IMR-90 (cell line): ENCODE data around the gene ADSS1. TPM values are rescaled to one million over a fixed set of nuclear protein-coding genes. Genes with fewer than 3 reads are reported as not detected.

Experiments used
- ATAC-seq: fragments of 200-7000 bp; cut with Tn5 transposase; 2 replicates; pipeline ENCODE4 v1.9.1; 2020; ENCODE audit warnings: low read depth, mild to moderate bottlenecking, moderate library complexity
- BruUV-seq: library from RNA; stranded (reverse); fragments of 400-500 nt; replicated peaks from 2 replicates; lab custom pipeline; 2021; lab: Mats Ljungman, UMichigan
- CTCF ChIA-PET: fragments of 300-600 bp; formaldehyde crosslinking; extraction: SDS; loops from one replicate; lab custom pipeline; 2021; ENCODE audit warnings: antibody characterized with exemption; lab: Yijun Ruan, JAX
- POLR2A ChIA-PET: fragments of 300-600 bp; sonication (Branson Sonifier 250); formaldehyde crosslinking; loops from one replicate; lab custom pipeline; 2022; ENCODE audit warnings: antibody characterized with exemption; ENCODE audit not compliant: unreplicated experiment; lab: Charles Lee
- DNase-seq: peaks from one replicate; pipeline ENCODE4 v3.0.0; 2013
- H2AFZ ChIP-seq: replicated peaks from 2 replicates; pipeline ENCODE3; 2013; ENCODE audit warnings: low read length, mild to moderate bottlenecking; ENCODE audit not compliant: poor library complexity
- H2AK5ac ChIP-seq: 2 replicates; pipeline ENCODE4 v1.6.1; 2013; ENCODE audit warnings: low read depth, low read length, inconsistent platforms
- H2AK9ac ChIP-seq: replicated peaks from 2 replicates; pipeline ENCODE3; 2013; ENCODE audit warnings: mild to moderate bottlenecking, low read depth, low read length, moderate library complexity; ENCODE audit not compliant: poor library complexity
- H2BK120ac ChIP-seq: 2 replicates; pipeline ENCODE4 v1.6.1; 2013; ENCODE audit warnings: low read depth, low read length, inconsistent platforms
- H2BK15ac ChIP-seq: 3 replicates; pipeline ENCODE4 v1.6.1; 2013; ENCODE audit warnings: low read depth, low read length, inconsistent platforms
- H2BK20ac ChIP-seq: 2 replicates; pipeline ENCODE4 v1.6.1; 2013; ENCODE audit warnings: low read depth, mild to moderate bottlenecking, inconsistent platforms, low read length, moderate library complexity
- H2BK5ac ChIP-seq: 2 replicates; pipeline ENCODE4 v1.6.1; 2013; ENCODE audit warnings: mild to moderate bottlenecking, low read depth, low read length, inconsistent platforms; ENCODE audit not compliant: poor library complexity, severe bottlenecking
- H3K14ac ChIP-seq: replicated peaks from 2 replicates; pipeline ENCODE4 v1.6.1; 2013; ENCODE audit warnings: low read depth, low read length, inconsistent platforms
- H3K18ac ChIP-seq: 2 replicates; pipeline ENCODE4 v1.6.1; 2013; ENCODE audit warnings: low read depth, low read length, control low read depth
- H3K23ac ChIP-seq: 2 replicates; pipeline ENCODE4 v1.6.1; 2013; ENCODE audit warnings: low read depth, low read length, inconsistent platforms
- H3K27ac ChIP-seq: 2 replicates; pipeline ENCODE4 v1.5.1; 2013; ENCODE audit warnings: mild to moderate bottlenecking, control low read depth, low read length; ENCODE audit not compliant: insufficient read depth
- H3K27me3 ChIP-seq: 2 replicates; pipeline ENCODE4 v1.6.1; 2013; ENCODE audit warnings: low read length; ENCODE audit not compliant: control insufficient read depth, insufficient read depth
- H3K36me3 ChIP-seq: 2 replicates; pipeline ENCODE4 v1.6.1; 2013; ENCODE audit warnings: low read length, mixed read lengths; ENCODE audit not compliant: control insufficient read depth, insufficient read depth
- H3K4ac ChIP-seq: 2 replicates; pipeline ENCODE4 v1.6.1; 2013; ENCODE audit warnings: low read depth, low read length, inconsistent platforms
- H3K4me1 ChIP-seq: 2 replicates; pipeline ENCODE4 v1.6.1; 2013; ENCODE audit warnings: low read length, mixed read lengths; ENCODE audit not compliant: control insufficient read depth, insufficient read depth
- H3K4me2 ChIP-seq: 2 replicates; pipeline ENCODE4 v1.6.1; 2013; ENCODE audit warnings: low read depth, mild to moderate bottlenecking, control low read depth, low read length, moderate library complexity
- H3K4me3 ChIP-seq: 2 replicates; pipeline ENCODE4 v1.5.1; 2013; ENCODE audit warnings: low read depth, mild to moderate bottlenecking, control low read depth, low read length, moderate library complexity; ENCODE audit not compliant: insufficient read depth
- H3K56ac ChIP-seq: 2 replicates; pipeline ENCODE4 v1.6.1; 2013; ENCODE audit warnings: low read length, inconsistent platforms; ENCODE audit not compliant: insufficient read depth; ENCODE audit errors: extremely low read depth
- H3K79me1 ChIP-seq, 2 experiments: 2 replicates each; pipeline ENCODE4 v1.6.1; 2013; ENCODE audit warnings: low read length in 2 of 2, inconsistent platforms in 1 of 2, low read depth in 1 of 2
- H3K9ac ChIP-seq: 2 replicates; pipeline ENCODE4 v1.6.1; 2013; ENCODE audit warnings: low read depth, low read length, control low read depth
- H3K9me1 ChIP-seq: 2 replicates; pipeline ENCODE4 v1.6.1; 2013; ENCODE audit warnings: low read length, inconsistent platforms; ENCODE audit not compliant: insufficient read depth
- H3K9me3 ChIP-seq: 2 replicates; pipeline ENCODE4 v1.6.1; 2013; ENCODE audit warnings: low read length; ENCODE audit not compliant: control insufficient read depth, insufficient read depth
- H4K20me1 ChIP-seq: 2 replicates; pipeline ENCODE4 v1.6.1; 2013; ENCODE audit warnings: low read length, inconsistent platforms; ENCODE audit not compliant: insufficient read depth
- H4K5ac ChIP-seq: 2 replicates; pipeline ENCODE4 v1.6.1; 2013; ENCODE audit warnings: mild to moderate bottlenecking, low read depth, low read length, control low read depth
- H4K8ac ChIP-seq, 2 experiments: 2 replicates each; pipeline ENCODE4 v1.6.1; 2013; ENCODE audit warnings: low read depth in 2 of 2, low read length in 2 of 2, control low read depth in 1 of 2, inconsistent platforms in 1 of 2
- H4K91ac ChIP-seq: 2 replicates; pipeline ENCODE4 v1.6.1; 2013; ENCODE audit warnings: low read depth, low read length, inconsistent platforms; ENCODE audit not compliant: insufficient read depth
- BHLHE40 ChIP-seq: fragments of 150-350 bp; IDR thresholded peaks from 2 replicates; pipeline ENCODE4 v1.6.1; 2016; ENCODE audit warnings: mild to moderate bottlenecking, low read depth, low read length
- CHD1 ChIP-seq: IDR thresholded peaks from 2 replicates; pipeline ENCODE4 v1.6.1; 2012; ENCODE audit warnings: low read depth, low read length, improper control_type of control experiment
- FOS ChIP-seq: fragments of 150-350 bp; IDR thresholded peaks from 2 replicates; pipeline ENCODE4 v1.6.1; 2016; ENCODE audit warnings: low read depth, low read length
- MAFK ChIP-seq: IDR thresholded peaks from 2 replicates; pipeline ENCODE4 v1.6.1; 2012; ENCODE audit warnings: low read depth, low read length, improper control_type of control experiment
- MAZ ChIP-seq: IDR thresholded peaks from 2 replicates; pipeline ENCODE4 v1.6.1; 2012; ENCODE audit warnings: low read depth, mild to moderate bottlenecking, low read length, improper control_type of control experiment, moderate library complexity, borderline replicate concordance
- POLR2A ChIP-seq: IDR thresholded peaks from 2 replicates; pipeline ENCODE4 v1.6.1; 2012; ENCODE audit warnings: mild to moderate bottlenecking, low read depth, low read length
- RAD21 ChIP-seq: IDR thresholded peaks from 2 replicates; pipeline ENCODE4 v1.6.1; 2012; ENCODE audit warnings: low read length, improper control_type of control experiment
- RCOR1 ChIP-seq: IDR thresholded peaks from 2 replicates; pipeline ENCODE4 v1.6.1; 2012; ENCODE audit warnings: mild to moderate bottlenecking, low read length, improper control_type of control experiment; ENCODE audit not compliant: insufficient replicate concordance
- SMC3 ChIP-seq: fragments of 150-350 bp; IDR thresholded peaks from 2 replicates; pipeline ENCODE4 v1.6.1; 2016; ENCODE audit warnings: low read depth, mild to moderate bottlenecking, antibody characterized with exemption, low read length, moderate library complexity
- WGBS, 2 experiments: methylation state at CpG; one replicate each; pipeline versions ENCODE4 v1.1.5 to v1.1.7; 2013; ENCODE audit warnings: missing lambda C conversion rate in 2 of 2; ENCODE audit not compliant: insufficient read length in 1 of 2; ENCODE audit errors: extremely low coverage in 2 of 2; 5-methylcytosine and 5-hydroxymethylcytosine counted together
- dilution Hi-C: fragments of 300-500 bp; cut with HindIII; formaldehyde crosslinking; loops from one replicate; pipeline ENCODE4 v1.14.3; 2018; ENCODE audit warnings: low sequenced_read_pairs; ENCODE audit not compliant: unreplicated experiment
- in situ Hi-C: fragments of 300-500 bp; cut with MboI; formaldehyde crosslinking; loops from 3 replicates; pipeline ENCODE4 v1.14.3; 2019; ENCODE audit warnings: low sequenced_read_pairs, inconsistent platforms, mixed read lengths
- intact Hi-C: fragments of 100-400 bp; cut with micrococcal nuclease; formaldehyde crosslinking; loops from 2 replicates; pipeline ENCODE4 v1.10.0; 2022
- polyA plus RNA-seq, 3 experiments: library from polyadenylated mRNA; depleted of rRNA; stranded (reverse); fragments of >200 nt; gene quantifications; 2 replicates each; pipeline ENCODE4 v1.2.3, GENCODE V29; 2012; ENCODE audit warnings: low replicate concordance in 1 of 3
- total RNA-seq: library from RNA; depleted of rRNA; stranded (reverse); fragments of >200 nt; gene quantifications from 2 replicates; pipeline ENCODE4 v1.2.3, GENCODE V29; 2012
- TF ChIP-seq, protein P1 (sequence below): conservative IDR thresholded peaks from 2 replicates; pipeline ENCODE4 v1.5.1; 2012; ENCODE audit warnings: mild to moderate bottlenecking, low read depth, low read length, improper control_type of control experiment
- TF ChIP-seq, protein P2 (sequence below): fragments of 150-350 bp; IDR thresholded peaks from 2 replicates; pipeline ENCODE4 v1.6.1; 2017; ENCODE audit warnings: mild to moderate bottlenecking, antibody characterized with exemption, low read length, low read depth
- TF ChIP-seq, protein P3 (sequence below): fragments of 150-350 bp; IDR thresholded peaks from 2 replicates; pipeline ENCODE4 v1.6.1; 2016; ENCODE audit warnings: low read depth, mild to moderate bottlenecking, low read length, moderate library complexity, borderline replicate concordance

Gene ADSS1
- total and polyA plus RNA-seq, 2 of the 4 experiments (the other 2 are of a cell fraction): 1.8 to 5.2 TPM

DNA sequence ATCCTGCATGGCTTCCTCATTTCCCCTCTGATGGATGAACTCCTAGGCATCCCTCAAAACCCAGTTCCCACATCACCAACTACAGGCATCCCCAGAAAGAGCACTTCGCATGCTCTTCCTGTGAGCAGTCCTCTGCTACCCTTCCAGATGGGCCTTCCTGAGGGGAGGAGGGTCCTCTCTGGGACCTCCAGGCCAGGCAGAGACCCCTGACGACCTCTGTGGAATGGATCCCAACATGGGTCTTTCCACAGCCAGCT lies 69.6 kb downstream of the ADSS1 start:
- H4K5ac ChIP-seq: no peak overlapping the region
- peak overlapping the region; percentile 38 for H3K9ac ChIP-seq
- DNase-seq: no peak
- no peak overlapping the region for H2BK5ac ChIP-seq
- H3K4ac ChIP-seq: peak overlapping the region; percentile 61; the same call in 1 of the 2 replicates
- H2AFZ ChIP-seq: no peak overlapping the region
- no peaks in the 10 kb centered on the region for H3K9me3 ChIP-seq
- no peak overlapping the region for H2BK120ac ChIP-seq
- BruUV-seq: no TSS peak
- peaks cover 63% of the 10 kb centered on the region for H4K20me1 ChIP-seq
- peak overlapping the region; percentile 56; the same call in 1 of the 2 replicates for H3K14ac ChIP-seq
- H3K27me3 ChIP-seq: no peaks in the 10 kb centered on the region
- H3K79me1 ChIP-seq: peaks cover 3 to 61% of the 10 kb centered on the region in 2 experiments; a peak in 3 of 4 replicates
- H2AK9ac ChIP-seq: no peak overlapping the region
- in situ Hi-C loops: no loop called here
- H4K8ac ChIP-seq: peak overlapping the region in 1 of 2 experiments; percentile 17; a peak in 1 of 4 replicates
- ChIA-PET POLR2A (no interaction called here), CTCF (no interaction called here)
- H3K4me1 ChIP-seq: peaks cover 21% of the 10 kb centered on the region
- no peak overlapping the region for H3K18ac ChIP-seq
- H3K9me1 ChIP-seq: peaks cover 10% of the 10 kb centered on the region
- H2AK5ac ChIP-seq: no peak overlapping the region
- intact Hi-C loops: no loop called here
- H3K4me3 ChIP-seq: no peak overlapping the region; the same call in 1 of the 2 replicates
- WGBS, 2 experiments: 33% methylated on average over 1 of the region's 2 CpGs; no CpG with 5 or more reads in 1 of the 2 experiments
- dilution Hi-C loops: no loop called here
- H3K56ac ChIP-seq: no peak overlapping the region
- peak overlapping the region; percentile 18; the same call in 1 of the 2 replicates for H3K23ac ChIP-seq
- no peak overlapping the region for H3K27ac ChIP-seq
- no peak overlapping the region for H4K91ac ChIP-seq
- H3K4me2 ChIP-seq: peak overlapping the region; percentile 73; the same call in 1 of the 2 replicates
- peaks cover 33% of the 10 kb centered on the region for H3K36me3 ChIP-seq
- no peak overlapping the region for H2BK20ac ChIP-seq
- H2BK15ac ChIP-seq: no peak overlapping the region
- TF ChIP-seq, protein P1, sequence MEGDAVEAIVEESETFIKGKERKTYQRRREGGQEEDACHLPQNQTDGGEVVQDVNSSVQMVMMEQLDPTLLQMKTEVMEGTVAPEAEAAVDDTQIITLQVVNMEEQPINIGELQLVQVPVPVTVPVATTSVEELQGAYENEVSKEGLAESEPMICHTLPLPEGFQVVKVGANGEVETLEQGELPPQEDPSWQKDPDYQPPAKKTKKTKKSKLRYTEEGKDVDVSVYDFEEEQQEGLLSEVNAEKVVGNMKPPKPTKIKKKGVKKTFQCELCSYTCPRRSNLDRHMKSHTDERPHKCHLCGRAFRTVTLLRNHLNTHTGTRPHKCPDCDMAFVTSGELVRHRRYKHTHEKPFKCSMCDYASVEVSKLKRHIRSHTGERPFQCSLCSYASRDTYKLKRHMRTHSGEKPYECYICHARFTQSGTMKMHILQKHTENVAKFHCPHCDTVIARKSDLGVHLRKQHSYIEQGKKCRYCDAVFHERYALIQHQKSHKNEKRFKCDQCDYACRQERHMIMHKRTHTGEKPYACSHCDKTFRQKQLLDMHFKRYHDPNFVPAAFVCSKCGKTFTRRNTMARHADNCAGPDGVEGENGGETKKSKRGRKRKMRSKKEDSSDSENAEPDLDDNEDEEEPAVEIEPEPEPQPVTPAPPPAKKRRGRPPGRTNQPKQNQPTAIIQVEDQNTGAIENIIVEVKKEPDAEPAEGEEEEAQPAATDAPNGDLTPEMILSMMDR: no peak
- no peak for TF ChIP-seq CHD1
- TF ChIP-seq, protein P2, sequence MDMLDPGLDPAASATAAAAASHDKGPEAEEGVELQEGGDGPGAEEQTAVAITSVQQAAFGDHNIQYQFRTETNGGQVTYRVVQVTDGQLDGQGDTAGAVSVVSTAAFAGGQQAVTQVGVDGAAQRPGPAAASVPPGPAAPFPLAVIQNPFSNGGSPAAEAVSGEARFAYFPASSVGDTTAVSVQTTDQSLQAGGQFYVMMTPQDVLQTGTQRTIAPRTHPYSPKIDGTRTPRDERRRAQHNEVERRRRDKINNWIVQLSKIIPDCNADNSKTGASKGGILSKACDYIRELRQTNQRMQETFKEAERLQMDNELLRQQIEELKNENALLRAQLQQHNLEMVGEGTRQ: no peak
- no peak for TF ChIP-seq POLR2A
- TF ChIP-seq FOS: no peak
- TF ChIP-seq SMC3: no peak
- no peak for TF ChIP-seq BHLHE40
- no peak for TF ChIP-seq RCOR1
- TF ChIP-seq, protein P3, sequence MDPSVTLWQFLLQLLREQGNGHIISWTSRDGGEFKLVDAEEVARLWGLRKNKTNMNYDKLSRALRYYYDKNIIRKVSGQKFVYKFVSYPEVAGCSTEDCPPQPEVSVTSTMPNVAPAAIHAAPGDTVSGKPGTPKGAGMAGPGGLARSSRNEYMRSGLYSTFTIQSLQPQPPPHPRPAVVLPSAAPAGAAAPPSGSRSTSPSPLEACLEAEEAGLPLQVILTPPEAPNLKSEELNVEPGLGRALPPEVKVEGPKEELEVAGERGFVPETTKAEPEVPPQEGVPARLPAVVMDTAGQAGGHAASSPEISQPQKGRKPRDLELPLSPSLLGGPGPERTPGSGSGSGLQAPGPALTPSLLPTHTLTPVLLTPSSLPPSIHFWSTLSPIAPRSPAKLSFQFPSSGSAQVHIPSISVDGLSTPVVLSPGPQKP: no peak
- no peak for TF ChIP-seq MAFK
- TF ChIP-seq RAD21: no peak
- no peak for TF ChIP-seq MAZ
- ATAC-seq: no peak
